T-helper 1 cell treated with Interleukin-12 subunit alpha and Interleukin-12 subunit beta and Interleukin-4 antibody, amounts not matched to agents 30 μg/mL and 1 μg/mL, for 36 hours (primary cell): ENCODE measurements around the gene ACVR2B.
A peak's percentile ranks its signal among the peaks of the same experiment; 100 is the strongest.

Experiments used
- H3K27ac Mint-ChIP-seq: one replicate; pipeline ENCODE4 v1.8.0; 2021; ENCODE audit warnings: mild to moderate bottlenecking, mixed read lengths
- H3K27me3 Mint-ChIP-seq: one replicate; pipeline ENCODE4 v1.8.0; 2021; ENCODE audit warnings: low read depth, mixed read lengths
- H3K36me3 Mint-ChIP-seq: one replicate; pipeline ENCODE4 v1.8.0; 2021; ENCODE audit warnings: low read depth, mixed read lengths
- H3K4me1 Mint-ChIP-seq: one replicate; pipeline ENCODE4 v1.8.0; 2021; ENCODE audit warnings: low read depth, mixed read lengths
- H3K4me3 Mint-ChIP-seq: one replicate; pipeline ENCODE4 v1.8.0; 2021; ENCODE audit warnings: mild to moderate bottlenecking, moderate library complexity, mixed read lengths
- H3K9me3 Mint-ChIP-seq: one replicate; pipeline ENCODE4 v1.8.0; 2021; ENCODE audit warnings: mixed read lengths

The ACVR2B gene

DNA sequence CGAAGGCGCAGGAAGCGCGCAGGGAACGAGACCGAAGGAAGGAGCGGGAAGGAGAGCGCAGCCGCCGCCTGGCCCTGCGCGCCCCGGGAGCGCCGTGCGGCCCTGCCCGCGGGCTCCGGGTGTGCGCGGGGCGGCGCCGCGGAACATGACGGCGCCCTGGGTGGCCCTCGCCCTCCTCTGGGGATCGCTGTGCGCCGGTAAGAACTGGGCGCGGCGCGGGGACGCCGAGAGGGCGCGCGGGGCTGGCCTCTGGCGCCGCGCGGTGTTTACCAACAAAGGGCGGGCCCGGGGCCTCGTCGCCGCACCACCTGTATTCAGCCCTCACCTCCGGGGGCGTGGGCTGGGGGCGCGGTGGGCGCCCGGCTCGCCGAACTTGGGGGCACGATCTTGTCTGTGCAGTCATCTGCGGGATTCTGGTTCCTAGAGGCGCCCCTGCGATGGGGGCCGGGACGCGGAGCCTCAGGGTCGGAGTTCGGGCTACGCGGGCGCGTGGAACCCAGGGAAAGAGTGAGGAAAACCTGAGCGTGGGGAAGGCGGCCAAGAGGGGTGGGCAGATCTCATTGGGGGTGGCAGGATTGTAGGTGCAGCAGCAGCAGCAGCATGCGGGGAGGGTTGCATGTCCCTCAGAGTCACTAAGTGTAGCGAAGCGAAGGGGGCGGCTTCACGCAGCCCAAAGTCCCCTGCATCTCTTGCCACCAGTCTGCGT is 641 bp downstream of the ACVR2B start:
- Mint-ChIP-seq H3K9me3 (peaks cover 7% of the 10 kb centered on the region), H3K27ac (peak overlapping the region; percentile 85), H3K27me3 (peaks cover 18% of the 10 kb centered on the region), H3K4me3 (peak overlapping the region; percentile 96), H3K36me3 (peaks cover 7% of the 10 kb centered on the region), H3K4me1 (peaks cover 11% of the 10 kb centered on the region)

- Mint-ChIP-seq H3K4me1 (peaks cover 11% of the 10 kb centered on the region), H3K36me3 (peaks cover 7% of the 10 kb centered on the region), H3K4me3 (peak overlapping the region; percentile 96), H3K27me3 (peaks cover 14% of the 10 kb centered on the region), H3K27ac (no peak overlapping the region), H3K9me3 (peaks cover 7% of the 10 kb centered on the region)
Observed at GRCh38 chr3:38454884-38455638, 1.4 kb downstream of the ACVR2B start.

DNA sequence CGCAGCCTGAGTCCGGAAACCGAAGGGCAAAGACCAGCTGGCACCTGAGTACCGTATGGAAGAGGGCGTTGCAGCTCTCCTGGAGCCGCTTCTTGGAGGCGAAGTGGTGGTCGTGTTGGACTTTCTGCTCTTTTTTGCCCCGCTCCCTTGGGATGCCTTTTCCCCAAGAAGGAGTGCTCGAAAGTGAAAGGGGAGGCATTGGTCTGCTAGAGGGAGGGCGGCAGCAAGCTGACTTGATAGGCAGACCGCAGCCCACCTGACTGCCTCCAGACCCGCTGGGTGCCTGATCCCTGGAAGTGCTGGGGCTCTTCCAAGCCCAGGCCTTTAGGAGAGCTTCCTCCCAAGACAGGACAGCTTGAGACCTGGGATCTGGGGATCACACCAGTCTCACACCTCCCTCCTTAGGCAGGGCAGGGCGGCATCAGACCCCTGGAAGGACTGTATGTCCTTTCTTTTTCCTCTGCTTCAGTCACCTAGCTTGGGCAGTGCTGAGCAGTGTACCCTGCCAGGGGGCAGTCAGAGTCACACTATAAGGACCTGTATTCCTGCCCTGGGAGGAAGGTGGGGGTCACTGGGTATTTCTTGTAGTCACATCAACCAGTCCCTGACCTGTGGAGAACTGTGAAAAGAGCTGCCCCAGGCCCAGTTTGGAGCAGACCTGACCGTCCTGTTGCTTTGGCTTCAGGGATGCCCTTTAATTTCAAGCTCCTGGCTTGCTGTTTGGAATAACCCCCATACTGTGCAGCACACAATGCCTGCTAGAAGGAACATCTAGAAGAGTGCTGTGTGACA is 2.1 kb downstream of the ACVR2B start:
- no peak overlapping the region for H3K27ac Mint-ChIP-seq
- H3K4me1 Mint-ChIP-seq: peaks cover 11% of the 10 kb centered on the region
- H3K27me3 Mint-ChIP-seq: peaks cover 9% of the 10 kb centered on the region
- H3K36me3 Mint-ChIP-seq: peaks cover 1% of the 10 kb centered on the region
- H3K9me3 Mint-ChIP-seq: peaks cover 2% of the 10 kb centered on the region
- peak overlapping the region; percentile 96 for H3K4me3 Mint-ChIP-seq

DNA sequence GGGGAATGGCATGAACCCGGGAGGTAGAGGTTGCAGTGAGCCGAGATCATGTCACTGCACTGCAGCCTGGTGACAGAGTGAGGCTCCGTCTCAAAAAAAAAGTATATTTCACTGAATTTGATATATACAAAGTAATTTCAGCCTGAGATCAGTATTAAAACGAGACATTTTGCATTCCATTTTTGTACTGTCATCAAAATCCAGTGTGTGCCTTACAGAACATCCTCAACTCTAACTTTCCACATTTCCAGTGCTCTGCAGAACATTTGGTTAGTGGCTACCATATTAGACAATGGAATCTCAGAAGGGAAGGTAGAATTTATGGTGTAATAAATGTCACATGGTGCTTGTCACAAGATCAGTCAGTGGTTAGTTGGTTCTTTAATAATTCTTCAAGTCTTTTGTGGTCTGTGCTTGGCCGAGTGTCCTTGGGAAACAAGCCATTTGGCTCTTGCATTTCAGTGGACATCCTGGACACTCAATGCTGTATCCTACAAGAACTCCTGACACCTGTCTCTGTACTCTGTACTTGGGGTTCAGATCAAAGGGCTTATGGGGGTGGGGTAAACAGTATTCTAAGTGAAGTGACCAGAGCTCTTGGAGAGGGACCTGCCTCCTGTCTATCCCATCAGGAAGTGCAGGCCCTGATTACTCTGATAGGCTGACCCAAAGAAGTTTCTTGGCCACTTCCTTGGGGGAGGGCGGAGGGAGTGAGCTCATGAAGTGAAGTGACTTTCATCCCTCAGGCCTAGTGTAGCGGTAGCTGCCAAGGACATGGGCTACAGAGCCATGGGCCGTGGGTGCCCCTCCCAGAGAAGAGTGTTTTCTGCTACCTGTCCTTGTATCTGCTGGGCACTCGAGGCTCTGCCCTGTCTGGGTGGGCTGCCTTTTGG is 3.7 kb downstream of the ACVR2B start:
- Mint-ChIP-seq H3K9me3 (no peaks in the 10 kb centered on the region), H3K36me3 (no peaks in the 10 kb centered on the region), H3K4me1 (peaks cover 10% of the 10 kb centered on the region), H3K27me3 (peaks cover 3% of the 10 kb centered on the region), H3K27ac (no peak overlapping the region), H3K4me3 (no peak overlapping the region)

DNA sequence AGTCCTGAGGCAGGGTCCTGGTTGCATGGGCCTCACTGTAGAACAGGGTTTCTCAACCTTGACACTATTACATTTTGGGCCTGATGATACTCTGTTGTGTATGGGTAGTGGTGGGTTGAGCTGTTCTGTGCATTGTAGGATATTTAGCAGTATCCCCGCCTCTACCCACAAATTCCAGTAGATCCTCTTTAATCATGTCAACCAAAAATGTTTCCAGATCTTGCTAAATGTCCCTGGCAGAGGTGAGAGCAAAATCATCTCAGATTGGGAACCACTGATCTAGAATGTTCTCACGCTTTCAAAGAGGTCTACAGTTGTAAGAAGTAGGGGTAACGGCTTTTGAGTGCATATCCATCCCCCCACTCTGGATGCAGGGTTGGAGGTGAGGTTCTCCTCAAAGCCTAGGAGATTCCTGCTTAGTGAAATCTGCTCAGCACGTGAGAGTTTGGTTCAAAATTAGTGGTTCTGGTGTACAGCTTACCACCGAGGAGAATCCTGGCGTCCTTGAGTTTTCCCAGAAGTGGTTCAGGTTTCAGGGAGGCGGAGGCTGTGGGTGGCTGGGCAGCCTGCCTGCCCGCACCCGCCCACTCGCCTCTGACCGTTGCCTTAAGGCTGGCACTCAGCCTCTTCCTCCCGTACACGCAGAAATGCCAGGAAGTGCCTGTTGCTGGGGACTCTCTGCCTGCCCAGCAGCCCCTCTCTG is 5.3 kb downstream of the ACVR2B start:
- Mint-ChIP-seq H3K4me1 (peaks cover 5% of the 10 kb centered on the region), H3K27ac (no peak overlapping the region), H3K27me3 (peaks cover 3% of the 10 kb centered on the region), H3K4me3 (no peak overlapping the region), H3K9me3 (no peaks in the 10 kb centered on the region), H3K36me3 (no peaks in the 10 kb centered on the region)

GRCh38 chr3:38459499-38460048 is 5.9 kb downstream of the ACVR2B start:
- no peak overlapping the region for H3K4me3 Mint-ChIP-seq
- H3K27ac Mint-ChIP-seq: no peak overlapping the region
- H3K4me1 Mint-ChIP-seq: peaks cover 3% of the 10 kb centered on the region
- H3K9me3 Mint-ChIP-seq: no peaks in the 10 kb centered on the region
- H3K36me3 Mint-ChIP-seq: no peaks in the 10 kb centered on the region
- H3K27me3 Mint-ChIP-seq: peaks cover under 1% of the 10 kb centered on the region

- Mint-ChIP-seq H3K36me3 (no peaks in the 10 kb centered on the region), H3K9me3 (peaks cover 3% of the 10 kb centered on the region), H3K27ac (no peak overlapping the region), H3K27me3 (no peaks in the 10 kb centered on the region), H3K4me1 (peaks cover under 1% of the 10 kb centered on the region), H3K4me3 (no peak overlapping the region)
Observed at GRCh38 chr3:38460377-38461270, 6.9 kb downstream of the ACVR2B start.

DNA sequence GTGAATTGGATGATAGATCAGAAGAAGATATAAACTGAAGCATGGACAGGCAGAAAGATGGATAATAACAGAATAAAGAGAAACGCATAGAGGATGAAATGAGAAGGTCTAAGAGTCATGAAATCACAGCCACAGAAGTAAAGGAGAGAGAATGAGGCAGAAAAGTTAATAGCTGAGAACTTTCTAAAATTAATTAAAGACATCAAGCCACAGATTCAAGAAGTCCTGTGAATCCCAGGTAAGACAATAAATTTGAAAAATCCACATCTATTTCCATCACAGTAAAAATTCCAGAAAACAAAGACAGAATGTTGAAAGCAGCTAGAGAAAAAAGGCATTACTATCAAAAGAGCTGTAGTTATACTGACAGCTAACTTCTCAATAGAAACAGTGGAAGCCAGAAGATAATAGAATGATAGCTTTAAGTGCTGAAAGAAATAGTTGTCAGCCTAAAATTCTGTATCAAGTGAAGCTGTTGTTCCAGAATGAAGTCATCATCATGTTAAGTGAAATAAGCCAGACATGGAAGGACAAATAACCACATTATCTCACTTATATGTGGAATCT is 12.0 kb downstream of the ACVR2B start:
- Mint-ChIP-seq H3K4me1 (peaks cover 1% of the 10 kb centered on the region), H3K27me3 (peaks cover 3% of the 10 kb centered on the region), H3K27ac (no peak overlapping the region), H3K4me3 (no peak overlapping the region), H3K36me3 (peaks cover 12% of the 10 kb centered on the region), H3K9me3 (peaks cover 35% of the 10 kb centered on the region)

- Mint-ChIP-seq H3K4me3 (no peak overlapping the region), H3K27me3 (peaks cover 3% of the 10 kb centered on the region), H3K27ac (no peak overlapping the region), H3K4me1 (peaks cover 9% of the 10 kb centered on the region), H3K9me3 (peaks cover 37% of the 10 kb centered on the region), H3K36me3 (peaks cover 12% of the 10 kb centered on the region)
Observed at GRCh38 chr3:38468765-38469164, 15.1 kb downstream of the ACVR2B start.

DNA sequence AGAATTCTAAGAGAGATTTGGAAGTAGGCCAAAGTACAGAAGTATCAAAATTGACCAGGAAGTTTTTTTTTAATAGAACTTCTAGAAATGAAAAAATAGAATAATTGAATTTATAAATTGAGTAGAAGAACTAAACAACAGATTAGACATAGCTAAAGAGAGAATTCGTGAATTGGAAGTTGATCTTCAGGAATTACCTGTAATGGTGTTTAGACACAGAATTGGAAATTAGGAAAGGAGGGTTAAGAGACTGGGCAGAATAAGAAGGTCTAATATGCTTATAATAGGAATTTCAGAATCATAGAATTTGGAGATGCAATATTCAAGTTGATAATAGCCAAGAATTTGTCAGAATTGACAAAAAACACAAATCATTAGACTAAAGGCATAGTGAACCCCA is 16.2 kb downstream of the ACVR2B start:
- Mint-ChIP-seq H3K27me3 (peaks cover 3% of the 10 kb centered on the region), H3K27ac (no peak overlapping the region), H3K36me3 (peaks cover 12% of the 10 kb centered on the region), H3K4me1 (peaks cover 9% of the 10 kb centered on the region), H3K4me3 (no peak overlapping the region), H3K9me3 (peaks cover 37% of the 10 kb centered on the region)

GRCh38 chr3:38471260-38471857 is 17.7 kb downstream of the ACVR2B start:
- H3K4me3 Mint-ChIP-seq: no peak overlapping the region

GRCh38 chr3:38472342-38472741 is 18.7 kb downstream of the ACVR2B start:
- peaks cover 9% of the 10 kb centered on the region for H3K4me1 Mint-ChIP-seq
- peaks cover 3% of the 10 kb centered on the region for H3K27me3 Mint-ChIP-seq
- H3K36me3 Mint-ChIP-seq: peaks cover 12% of the 10 kb centered on the region
- H3K27ac Mint-ChIP-seq: no peak overlapping the region
- H3K4me3 Mint-ChIP-seq: no peak overlapping the region
- H3K9me3 Mint-ChIP-seq: peaks cover 29% of the 10 kb centered on the region

More at GRCh38 chr3:38471260-38471857, 17.7 kb downstream of the ACVR2B start:
- Mint-ChIP-seq H3K27me3 (peaks cover 3% of the 10 kb centered on the region), H3K4me1 (peaks cover 9% of the 10 kb centered on the region), H3K27ac (no peak overlapping the region), H3K36me3 (peaks cover 12% of the 10 kb centered on the region), H3K9me3 (peaks cover 29% of the 10 kb centered on the region)
